Muscle layer of colon (tissue), 2 donors: ENCODE measurements around the gene LRRC3C.

ENCODE experiments used
- H3K27ac ChIP-seq: one replicate; pipeline ENCODE4 v1.7.0; 2013; ENCODE audit warnings: low read depth, mild to moderate bottlenecking, low read length, moderate library complexity
- H3K27me3 ChIP-seq, 2 donors: one replicate each; pipeline ENCODE4 v1.7.0; 2013; ENCODE audit warnings: low read length in 2 of 2, mild to moderate bottlenecking in 2 of 2; ENCODE audit not compliant: insufficient read depth in 2 of 2, control insufficient read depth in 1 of 2
- H3K36me3 ChIP-seq: one replicate; pipeline ENCODE4 v1.7.0; 2013; ENCODE audit warnings: mild to moderate bottlenecking, low read length; ENCODE audit not compliant: insufficient read depth
- H3K4me1 ChIP-seq: one replicate; pipeline ENCODE4 v1.7.0; 2013; ENCODE audit warnings: mild to moderate bottlenecking, low read length; ENCODE audit not compliant: insufficient read depth
- H3K4me3 ChIP-seq, 2 donors: one replicate each; pipeline ENCODE4 v1.7.0; 2013; ENCODE audit warnings: low read length in 2 of 2, low read depth in 1 of 2, mild to moderate bottlenecking in 1 of 2, moderate library complexity in 1 of 2
- H3K9ac ChIP-seq: one replicate; pipeline ENCODE4 v1.7.0; 2013; ENCODE audit warnings: low read length
- H3K9me3 ChIP-seq: one replicate; pipeline ENCODE4 v1.7.0; 2013; ENCODE audit warnings: mild to moderate bottlenecking, low read length
- donor health status: abdominal sarcoma.
- donor health status: Adenocarcinoma of cecum.

Gene LRRC3C

DNA sequence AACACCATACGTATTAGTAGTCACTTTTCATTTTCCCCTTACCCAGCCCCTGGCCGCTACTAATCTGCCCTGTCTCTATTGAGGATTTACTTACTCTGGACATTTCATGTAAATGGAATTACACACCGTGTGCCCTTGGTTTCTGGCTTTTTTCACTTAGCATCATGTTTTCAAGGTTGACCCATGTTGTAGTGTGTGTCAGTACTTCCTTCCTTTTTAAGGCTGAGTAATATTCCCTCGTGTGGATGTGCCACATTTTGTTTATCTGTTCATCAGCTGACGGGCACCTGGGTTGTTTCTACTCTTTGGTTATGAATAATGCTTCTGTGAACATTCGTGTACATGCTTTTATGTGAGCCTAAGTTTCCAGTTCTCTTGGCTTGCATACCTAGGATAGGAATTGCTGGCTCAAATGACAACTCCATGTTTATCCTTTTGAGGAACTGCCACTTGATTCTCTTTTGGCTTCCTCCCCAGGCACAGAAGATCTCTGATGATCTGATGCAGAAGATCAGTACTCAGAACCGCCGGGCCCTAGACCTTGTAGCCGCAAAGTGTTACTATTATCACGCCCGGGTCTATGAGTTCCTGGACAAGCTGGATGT is 60.8 kb downstream of the LRRC3C start:
- Histone ChIP-seq H3K9me3 (no peaks in the 10 kb centered on the region), H3K36me3 (peaks cover 89% of the 10 kb centered on the region), H3K4me1 (no peaks in the 10 kb centered on the region), H3K27me3 (no peaks in the 10 kb centered on the region), H3K9ac (no peak overlapping the region), H3K27ac (no peak overlapping the region), H3K4me3 (no peak overlapping the region)

DNA sequence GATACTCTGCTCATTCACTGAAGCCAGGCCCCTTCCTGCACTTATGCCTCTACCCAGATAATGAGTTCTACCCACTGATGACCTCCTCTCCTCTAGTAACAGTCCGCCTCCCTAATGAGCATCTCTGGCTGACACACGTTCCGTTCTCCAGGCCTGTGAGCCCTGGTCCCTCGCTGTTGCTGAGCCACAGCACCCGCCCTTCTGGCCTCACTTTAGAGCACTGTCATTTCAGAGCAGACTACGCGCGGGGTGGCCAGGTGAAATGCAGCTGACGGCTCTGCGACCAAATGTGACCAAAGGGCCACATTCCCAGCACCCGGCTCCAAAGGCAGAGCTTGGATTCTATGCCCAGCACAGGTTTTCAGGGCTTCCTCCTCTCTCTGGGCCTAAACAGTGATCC is 66.9 kb downstream of the LRRC3C start:
- Histone ChIP-seq H3K4me3 (no peak overlapping the region), H3K9ac (no peak overlapping the region), H3K4me1 (no peaks in the 10 kb centered on the region), H3K9me3 (no peaks in the 10 kb centered on the region), H3K27me3 (no peaks in the 10 kb centered on the region), H3K36me3 (peaks cover 82% of the 10 kb centered on the region), H3K27ac (no peak overlapping the region)
